A673 (cell line): ENCODE data around the gene MBNL2.

Experiments used
- CTCF ChIP-seq: fragments of 300-800, 200-600 bp; sonication (generic); conservative IDR thresholded peaks from 2 replicates; pipeline ENCODE4 v1.5.1; 2017; ENCODE audit warnings: low read depth, mild to moderate bottlenecking, antibody characterized with exemption, low read length, moderate library complexity, mixed read lengths
- EZH2 ChIP-seq: fragments of 200-600 bp; sonication (generic); IDR thresholded peaks from 2 replicates; pipeline ENCODE4 v1.6.1; 2017; ENCODE audit warnings: borderline replicate concordance, low read depth, mild to moderate bottlenecking, mixed read lengths, antibody characterized with exemption, low read length; ENCODE audit not compliant: poor library complexity, severe bottlenecking

GRCh38 chr13:97338571-97338970, 116.4 kb downstream of the MBNL2 start:
- TF ChIP-seq CTCF (no peak), EZH2 (no peak)
